Caco-2 (cell line): ENCODE data around the gene ADAM12. TPM values are rescaled to one million over a fixed set of nuclear protein-coding genes. Genes with fewer than 3 reads are reported as not detected.

Experiments used
- BruUV-seq: library from RNA; stranded (reverse); fragments of 400-500 nt; replicated peaks from 2 replicates; lab custom pipeline; 2021; lab: Mats Ljungman, UMichigan
- CTCF ChIA-PET: fragments of 300-600 bp; sonication (Branson Sonifier 250); formaldehyde crosslinking; loops from one replicate; lab custom pipeline; 2022; ENCODE audit warnings: antibody characterized with exemption; lab: Charles Lee
- POLR2A ChIA-PET: fragments of 300-600 bp; sonication (Branson Sonifier 250); formaldehyde crosslinking; loops from one replicate; lab custom pipeline; 2022; ENCODE audit warnings: antibody characterized with exemption; lab: Charles Lee
- DNase-seq, 2 experiments: peaks; one replicate each; pipeline versions ENCODE4 v3.0.0 to v3.0.0-alpha.2; 2020 to 2022
- H3K27me3 ChIP-seq: replicated peaks from 2 replicates; pipeline ENCODE4 v1.6.0; 2011; ENCODE audit warnings: low read length; ENCODE audit not compliant: control insufficient read depth, insufficient read depth
- H3K36me3 ChIP-seq: 2 replicates; pipeline ENCODE4 v1.5.1; 2011; ENCODE audit warnings: low read length; ENCODE audit not compliant: control insufficient read depth, insufficient read depth
- H3K4me1 ChIP-seq: fragments of 250-450 bp; sonication (Bioruptor Pico); 2 replicates; pipeline ENCODE4 v1.5.1; 2020; ENCODE audit warnings: mild to moderate bottlenecking
- H3K4me3 ChIP-seq: 2 replicates; pipeline ENCODE4 v1.5.1; 2011; ENCODE audit warnings: low read depth, mild to moderate bottlenecking, control low read depth, low read length
- H3K9me3 ChIP-seq: fragments of 250-450 bp; sonication (Bioruptor Pico); 2 replicates; pipeline ENCODE4 v1.5.1; 2020; ENCODE audit warnings: mild to moderate bottlenecking, moderate library complexity
- H3K27ac Mint-ChIP-seq: one replicate; pipeline ENCODE4 v1.8.0; 2022; ENCODE audit warnings: mixed read lengths; ENCODE audit not compliant: unreplicated experiment
- H3K27me3 Mint-ChIP-seq: one replicate; pipeline ENCODE4 v1.8.0; 2022; ENCODE audit warnings: mixed read lengths; ENCODE audit not compliant: insufficient read depth, unreplicated experiment
- H3K36me3 Mint-ChIP-seq: one replicate; pipeline ENCODE4 v1.8.0; 2022; ENCODE audit warnings: mild to moderate bottlenecking, mixed read lengths; ENCODE audit not compliant: insufficient read depth, unreplicated experiment
- H3K4me1 Mint-ChIP-seq: one replicate; pipeline ENCODE4 v1.8.0; 2022; ENCODE audit warnings: low read depth, mixed read lengths; ENCODE audit not compliant: unreplicated experiment
- H3K4me3 Mint-ChIP-seq: one replicate; pipeline ENCODE4 v1.8.0; 2022; ENCODE audit warnings: mild to moderate bottlenecking, moderate library complexity, mixed read lengths; ENCODE audit not compliant: unreplicated experiment
- H3K9me3 Mint-ChIP-seq: one replicate; pipeline ENCODE4 v1.8.0; 2022; ENCODE audit warnings: mixed read lengths; ENCODE audit not compliant: unreplicated experiment
- CTCF ChIP-seq, 2 experiments: fragments of 200-600 bp in 1 of 2; IDR thresholded peaks; 1 replicate in 1 of 2; 2 replicates in 1 of 2; pipeline versions ENCODE4 v1.5.1 to v1.8.0; 2011 to 2022; ENCODE audit warnings: antibody characterized with exemption in 1 of 2, control low read depth in 1 of 2, inconsistent platforms in 1 of 2, low read depth in 1 of 2, low read length in 1 of 2, mild to moderate bottlenecking in 1 of 2, moderate library complexity in 1 of 2; ENCODE audit not compliant: insufficient read depth in 1 of 2, severe bottlenecking in 1 of 2, unreplicated experiment in 1 of 2
- intact Hi-C: fragments of 100-400 bp; cut with micrococcal nuclease; formaldehyde crosslinking; loops from one replicate; pipeline ENCODE4 v1.10.0; 2022; ENCODE audit not compliant: unreplicated experiment
- total RNA-seq: library from RNA; stranded (reverse); gene quantifications from 2 replicates; pipeline ENCODE4 v1.2.3, GENCODE V29; 2022

Gene ADAM12
- total RNA-seq, 1 experiment from 2014 or later: not detected

GRCh38 chr10:126214021-126214420 is 174.3 kb downstream of the ADAM12 start:
- no peaks in the 10 kb centered on the region for H3K9me3 Mint-ChIP-seq
- Histone ChIP-seq H3K4me1 (no peaks in the 10 kb centered on the region), H3K36me3 (no peaks in the 10 kb centered on the region), H3K9me3 (no peaks in the 10 kb centered on the region), H3K27me3 (no peaks in the 10 kb centered on the region), H3K4me3 (no peak overlapping the region)
- peaks cover 13% of the 10 kb centered on the region for H3K27me3 Mint-ChIP-seq
- no peak overlapping the region for H3K27ac Mint-ChIP-seq
- no peak overlapping the region for H3K4me3 Mint-ChIP-seq
- intact Hi-C loops: no loop called here
- no peak for TF ChIP-seq CTCF (IDR thresholded peaks at IDR 0.05; ENCODE audit: insufficient read depth in 1 of 2, low read depth in 1 of 2, low read length in 1 of 2, severe bottlenecking in 1 of 2, unreplicated experiment in 1 of 2)
- no peaks in the 10 kb centered on the region for H3K4me1 Mint-ChIP-seq
- no TSS peak for BruUV-seq
- ChIA-PET POLR2A (no interaction called here), CTCF (no interaction called here)
- no peaks in the 10 kb centered on the region for H3K36me3 Mint-ChIP-seq
- DNase-seq: no peak

- TF ChIP-seq CTCF (IDR thresholded peaks at IDR 0.05; ENCODE audit: insufficient read depth in 1 of 2, low read depth in 1 of 2, low read length in 1 of 2, severe bottlenecking in 1 of 2, unreplicated experiment in 1 of 2): no peak
- no peaks in the 10 kb centered on the region for H3K27me3 ChIP-seq
- H3K4me1 ChIP-seq: no peaks in the 10 kb centered on the region
- no peak for DNase-seq
- Mint-ChIP-seq H3K9me3 (no peaks in the 10 kb centered on the region), H3K4me3 (no peak overlapping the region), H3K36me3 (no peaks in the 10 kb centered on the region), H3K27ac (no peak overlapping the region), H3K4me1 (no peaks in the 10 kb centered on the region), H3K27me3 (peaks cover 13% of the 10 kb centered on the region)
- no peaks in the 10 kb centered on the region for H3K36me3 ChIP-seq
- H3K9me3 ChIP-seq: no peaks in the 10 kb centered on the region
- CTCF ChIA-PET: no interaction called here
- no peak overlapping the region for H3K4me3 ChIP-seq
- intact Hi-C loops: no loop called here
- POLR2A ChIA-PET: no interaction called here
- BruUV-seq: no TSS peak
These were observed 175.5 kb downstream of the ADAM12 start for GRCh38 chr10:126212738-126213137.

- H3K4me3 Mint-ChIP-seq: no peak overlapping the region
- ChIA-PET POLR2A (no interaction called here), CTCF (no interaction called here)
- BruUV-seq: no TSS peak
- no peak for TF ChIP-seq CTCF (IDR thresholded peaks at IDR 0.05; ENCODE audit: insufficient read depth in 1 of 2, low read depth in 1 of 2, low read length in 1 of 2, severe bottlenecking in 1 of 2, unreplicated experiment in 1 of 2)
- intact Hi-C loops: no loop called here
- peaks cover 13% of the 10 kb centered on the region for H3K27me3 Mint-ChIP-seq
- H3K4me1 Mint-ChIP-seq: no peaks in the 10 kb centered on the region
- Histone ChIP-seq H3K36me3 (no peaks in the 10 kb centered on the region), H3K4me3 (no peak overlapping the region), H3K27me3 (no peaks in the 10 kb centered on the region), H3K9me3 (no peaks in the 10 kb centered on the region), H3K4me1 (no peaks in the 10 kb centered on the region)
- H3K36me3 Mint-ChIP-seq: no peaks in the 10 kb centered on the region
- no peak overlapping the region for H3K27ac Mint-ChIP-seq
- no peak for DNase-seq
- H3K9me3 Mint-ChIP-seq: no peaks in the 10 kb centered on the region
These were observed 178.1 kb downstream of the ADAM12 start for GRCh38 chr10:126210051-126210651.
